Testis (tissue), 3 donors: ENCODE data around the gene TBCA. TPM values are rescaled to one million over a fixed set of nuclear protein-coding genes. Genes with fewer than 3 reads are reported as not detected.

Source experiments
- DNase-seq: peaks from one replicate; pipeline ENCODE4 v3.0.0-alpha.2; 2019
- H3K27ac ChIP-seq, 2 donors: fragments of 200-600 bp; sonication (generic); one replicate each; pipeline ENCODE4 v1.5.1; 2019
- H3K27me3 ChIP-seq: fragments of 200-600 bp; sonication (generic); one replicate; pipeline ENCODE4 v1.5.1; 2019
- H3K36me3 ChIP-seq: fragments of 200-600 bp; sonication (generic); one replicate; pipeline ENCODE4 v1.5.1; 2017; ENCODE audit warnings: low read depth; ENCODE audit errors: missing control alignments
- H3K4me1 ChIP-seq: fragments of 200-600 bp; sonication (generic); one replicate; pipeline ENCODE4 v1.5.1; 2019
- H3K4me3 ChIP-seq, 2 donors: fragments of 200-600 bp; sonication (generic); one replicate each; pipeline ENCODE4 v1.5.1; 2017 to 2019
- H3K9me3 ChIP-seq: fragments of 200-600 bp; sonication (generic); one replicate; pipeline ENCODE4 v1.5.1; 2017
- CTCF ChIP-seq, 3 experiments: fragments of 450-650 bp in 2 of 3; fragments of 200-600 bp in 1 of 3; sonication (generic) in 1 of 3; IDR thresholded peaks; one replicate each; pipeline ENCODE4 v1.5.1; 2016 to 2019; ENCODE audit warnings: antibody characterized with exemption in 3 of 3, mild to moderate bottlenecking in 2 of 3, moderate library complexity in 1 of 3
- POLR2A ChIP-seq: fragments of 450-650 bp; IDR thresholded peaks from one replicate; pipeline ENCODE4 v1.6.1; 2017; ENCODE audit warnings: antibody characterized with exemption, mild to moderate bottlenecking, moderate library complexity
- WGBS, 2 donors: methylation state at CpG; one replicate each; pipeline ENCODE4 v1.1.5; 2018; 5-methylcytosine and 5-hydroxymethylcytosine counted together
- intact Hi-C: fragments of 100-400 bp; cut with DNase I; formaldehyde crosslinking; loops from one replicate; pipeline ENCODE4 v1.15.1; 2023; ENCODE audit warnings: low total_unique reads
- polyA plus RNA-seq: library from polyadenylated mRNA; stranded (reverse); fragments of 350-450 nt; fragmentation: Illumina TruSeq; extraction: RNeasy Lipid Tissue Mini Kit (QIAGEN cat#74804); gene quantifications from one replicate; pipeline ENCODE4 v1.2.3, GENCODE V29; 2014; ENCODE audit warnings: low read depth, low replicate concordance; ENCODE audit not compliant: insufficient read depth
- total RNA-seq, 2 donors: library from RNA; depleted of rRNA; stranded (reverse); fragments of >200 nt; gene quantifications; one replicate each; pipeline ENCODE4 v1.2.3, GENCODE V29; 2016

The TBCA gene
- total and polyA plus RNA-seq, 3 donors from 2014 or later: 116 to 187 (median 123) TPM

GRCh38 chr5:77669677-77670076 lies 106.5 kb downstream of the TBCA start:
- Histone ChIP-seq H3K4me3 (no peak overlapping the region), H3K27me3 (no peaks in the 10 kb centered on the region), H3K4me1 (no peaks in the 10 kb centered on the region), H3K27ac (no peak overlapping the region), H3K36me3 (no peaks in the 10 kb centered on the region), H3K9me3 (no peaks in the 10 kb centered on the region)
- TF ChIP-seq CTCF (IDR thresholded peaks at IDR 0.05) (no peak), POLR2A (no peak)
- 64 to 68% methylated on average over 1 of the region's 1 CpG for WGBS, 2 donors
- intact Hi-C loops: no loop called here
- no peak for DNase-seq

DNA sequence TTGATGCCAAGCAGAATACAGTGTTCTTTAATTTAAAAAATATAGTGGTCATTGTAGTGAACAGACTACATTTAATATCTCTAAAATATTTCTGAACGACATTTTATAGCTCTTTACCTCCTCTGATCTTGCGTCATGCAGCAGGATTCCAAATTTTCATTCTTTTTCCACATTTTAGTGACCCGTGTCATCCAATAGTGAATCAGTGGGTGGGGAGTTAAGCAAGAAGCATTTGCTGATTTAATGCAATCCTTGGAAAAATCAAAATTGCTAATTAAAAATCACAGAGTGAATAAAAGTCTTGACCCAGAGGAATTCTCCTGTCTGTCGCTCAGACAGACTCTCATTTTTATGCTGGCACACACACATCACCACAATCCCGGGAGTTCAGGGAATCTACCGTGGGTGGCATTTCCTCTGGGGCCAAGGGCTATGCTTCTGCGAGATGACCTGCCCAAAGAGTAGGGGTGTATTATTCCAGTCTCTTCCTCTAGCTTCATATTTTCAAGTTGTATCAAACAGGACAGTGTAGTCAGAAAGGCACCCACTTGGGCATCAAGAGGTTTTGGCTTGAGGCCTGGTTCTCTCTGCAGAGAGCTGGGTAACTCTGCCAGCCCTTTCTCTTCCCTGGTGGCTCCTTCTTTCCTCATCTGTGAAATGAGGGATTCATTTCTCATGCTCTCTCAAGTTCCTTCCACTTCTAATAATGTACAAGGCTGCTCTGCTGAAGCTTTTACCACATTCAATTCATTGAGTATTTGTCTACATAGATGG lies 112.9 kb downstream of the TBCA start:
- H3K27me3 ChIP-seq: no peaks in the 10 kb centered on the region
- intact Hi-C loops: no loop called here
- DNase-seq: no peak
- no peak overlapping the region for H3K4me3 ChIP-seq
- no peaks in the 10 kb centered on the region for H3K9me3 ChIP-seq
- 74 to 79% methylated on average over 7 of the region's 7 CpGs for WGBS, 2 donors
- no peaks in the 10 kb centered on the region for H3K4me1 ChIP-seq
- TF ChIP-seq CTCF (IDR thresholded peaks at IDR 0.05): no peak
- no peak for TF ChIP-seq POLR2A
- H3K36me3 ChIP-seq: no peaks in the 10 kb centered on the region
- H3K27ac ChIP-seq: no peak overlapping the region

- no peaks in the 10 kb centered on the region for H3K27me3 ChIP-seq
- DNase-seq: no peak
- H3K4me3 ChIP-seq: no peak overlapping the region
- intact Hi-C loops: no loop called here
- no peaks in the 10 kb centered on the region for H3K9me3 ChIP-seq
- no peaks in the 10 kb centered on the region for H3K4me1 ChIP-seq
- TF ChIP-seq CTCF (IDR thresholded peaks at IDR 0.05) (no peak), POLR2A (no peak)
- H3K36me3 ChIP-seq: no peaks in the 10 kb centered on the region
- no peak overlapping the region for H3K27ac ChIP-seq
These were observed 113.5 kb downstream of the TBCA start for GRCh38 chr5:77662635-77663034.

DNA sequence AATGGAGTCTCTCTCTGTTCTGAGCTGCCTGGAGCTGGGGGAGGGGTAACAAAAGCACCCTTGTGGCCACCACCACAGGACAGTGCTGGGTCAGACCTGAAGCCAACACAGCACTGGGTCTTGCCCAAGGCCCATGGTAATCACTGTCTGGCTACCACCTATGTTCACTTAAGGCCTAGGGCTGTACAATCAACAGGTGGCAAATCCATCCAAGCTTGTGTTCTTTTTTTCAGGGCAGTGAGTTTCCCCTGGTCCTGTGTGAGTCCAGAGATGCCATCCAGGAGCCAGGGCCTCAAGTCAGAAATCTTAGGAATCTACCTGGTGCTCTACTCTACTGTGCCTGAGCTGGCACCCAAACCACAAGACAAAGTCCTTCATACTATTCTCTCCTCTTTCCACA lies 117.5 kb downstream of the TBCA start:
- intact Hi-C loops: no loop called here
- Histone ChIP-seq H3K9me3 (no peaks in the 10 kb centered on the region), H3K4me1 (no peaks in the 10 kb centered on the region), H3K36me3 (no peaks in the 10 kb centered on the region), H3K27ac (no peak overlapping the region), H3K27me3 (no peaks in the 10 kb centered on the region), H3K4me3 (no peak overlapping the region)
- TF ChIP-seq POLR2A (no peak), CTCF (IDR thresholded peaks at IDR 0.05) (no peak)
- DNase-seq: no peak

GRCh38 chr5:77651343-77651742 lies 124.8 kb downstream of the TBCA start:
- DNase-seq: no peak
- no peaks in the 10 kb centered on the region for H3K36me3 ChIP-seq
- H3K4me1 ChIP-seq: no peaks in the 10 kb centered on the region
- 36 to 45% methylated on average over 2 of the region's 2 CpGs for WGBS, 2 donors
- H3K27ac ChIP-seq: no peak overlapping the region
- intact Hi-C loops: no loop called here
- TF ChIP-seq CTCF (IDR thresholded peaks at IDR 0.05) (no peak), POLR2A (no peak)
- H3K4me3 ChIP-seq: no peak overlapping the region
- H3K9me3 ChIP-seq: no peaks in the 10 kb centered on the region
- no peaks in the 10 kb centered on the region for H3K27me3 ChIP-seq
